ENCODE results near the gene TSPAN31. TPM values are rescaled to one million over a fixed set of nuclear protein-coding genes. Genes with fewer than 3 reads are reported as not detected.

Gene TSPAN31
- total and polyA plus RNA-seq, 2 experiments from 2014 or later: 15.5 to 15.6 TPM

GRCh38 chr12:57782243-57782607 lies 37.4 kb downstream of the TSPAN31 start:
- Mint-ChIP-seq H3K27me3 (ENCODE audit: insufficient read depth, low read depth, poor library complexity) (peaks cover 5% of the 10 kb centered on the region), H3K27ac (no peak overlapping the region), H3K4me1 (peaks cover 4% of the 10 kb centered on the region; the same call in 1 of the 3 replicates), H3K9me3 (no peaks in the 10 kb centered on the region), H3K36me3 (ENCODE audit: low read depth) (peaks cover 23% of the 10 kb centered on the region), H3K4me3 (peak overlapping the region; percentile 100)
- H3K27ac ChIP-seq (ENCODE audit: low read depth): no peak overlapping the region
- no peaks in the 10 kb centered on the region for H3K27me3 ChIP-seq (ENCODE audit: insufficient read depth)
- DNase-seq (ENCODE audit: low spot score) (no peak), ATAC-seq (no peak)
- H4K20me1 ChIP-seq (replicated peaks; ENCODE audit: insufficient read depth): peaks cover 1% of the 10 kb centered on the region
- H3K9me2 ChIP-seq (ENCODE audit: insufficient read depth): no peaks in the 10 kb centered on the region
- peaks cover 5% of the 10 kb centered on the region; the same call in 1 of the 2 replicates for H3K4me1 ChIP-seq (ENCODE audit: insufficient read depth)
- no peak for TF ChIP-seq STAT1 (IDR thresholded peaks at IDR 0.05; ENCODE audit: unreplicated experiment)
- TF ChIP-seq CREB1 (CRISPR knock-in tag; IDR thresholded peaks at IDR 0.05; ENCODE audit: low read depth): no peak
- no peak overlapping the region for H2AFZ ChIP-seq
- H3K36me3 ChIP-seq (ENCODE audit: insufficient read depth): peaks cover 18% of the 10 kb centered on the region; the same call in 1 of the 2 replicates
- H3K4me3 ChIP-seq: peak overlapping the region; percentile 100; the same call in 1 of the 2 replicates
- no peaks in the 10 kb centered on the region for H3F3A ChIP-seq (replicated peaks; ENCODE audit: low read depth)
- H3K4me2 ChIP-seq: no peak overlapping the region
- peaks cover 18% of the 10 kb centered on the region for H3K79me2 ChIP-seq (replicated peaks; ENCODE audit: insufficient read depth)

GRCh38 chr12:57782608-57783465 lies 38.0 kb downstream of the TSPAN31 start, which contains the start of gene TSFM:
Gene TSFM, plus strand, starts transcription at chr12:57782787. Its CDS starts 15 bp downstream, at chr12:57782802.
- H3K4me3 Mint-ChIP-seq: peak within 1 kb of the TSS; percentile 100
- Histone ChIP-seq H4K20me1 (replicated peaks; ENCODE audit: insufficient read depth) (peaks cover 7% of the 10 kb centered on the region), H3F3A (replicated peaks; ENCODE audit: low read depth) (no peaks in the 10 kb centered on the region), H3K27me3 (ENCODE audit: insufficient read depth) (no peaks in the 10 kb centered on the region), H3K9me2 (ENCODE audit: insufficient read depth) (no peaks in the 10 kb centered on the region), H3K27ac (ENCODE audit: low read depth) (0 out of 2 replicates have a peak within 1 kb of the TSS, but pooled peaks have one; percentile 65), H3K36me3 (ENCODE audit: insufficient read depth) (peaks cover 20% of the 10 kb centered on the region; the same call in 1 of the 2 replicates), H3K79me2 (replicated peaks; ENCODE audit: insufficient read depth) (peaks cover 18% of the 10 kb centered on the region), H2AFZ (peak within 1 kb of the TSS; percentile 73), H3K4me3 (peak within 1 kb of the TSS; percentile 100), H3K4me2 (peak within 1 kb of the TSS; percentile 98), H3K4me1 (ENCODE audit: insufficient read depth) (peaks cover 5% of the 10 kb centered on the region; the same call in 1 of the 2 replicates)
- H3K27ac Mint-ChIP-seq: peak within 1 kb of the TSS; percentile 97
- no peaks in the 10 kb centered on the region for H3K9me3 Mint-ChIP-seq
- H3K4me1 Mint-ChIP-seq: peaks cover 4% of the 10 kb centered on the region; the same call in 1 of the 3 replicates
- DNase-seq (ENCODE audit: low spot score) (peak; percentile 99), ATAC-seq (peak; percentile 92)
- H3K36me3 Mint-ChIP-seq (ENCODE audit: low read depth): peaks cover 29% of the 10 kb centered on the region
- H3K27me3 Mint-ChIP-seq (ENCODE audit: insufficient read depth, low read depth, poor library complexity): peaks cover 5% of the 10 kb centered on the region
- no peak for TF ChIP-seq ZNF331 (CRISPR knock-in tag; IDR thresholded peaks at IDR 0.05; ENCODE audit: low read depth)
- TF ChIP-seq CTCF (conservative IDR thresholded peaks at IDR 0.05; ENCODE audit: low read depth in 2 of 2): peak; percentile 80 to 91
- TF ChIP-seq ZNF114 (CRISPR knock-in tag; IDR thresholded peaks at IDR 0.05): no peak
- TF ChIP-seq JUNB (IDR thresholded peaks at IDR 0.05; ENCODE audit: unreplicated experiment): no peak
- peak; percentile 86 for TF ChIP-seq CREB1 (CRISPR knock-in tag; IDR thresholded peaks at IDR 0.05; ENCODE audit: low read depth)
- no peak for TF ChIP-seq NANOG (IDR thresholded peaks at IDR 0.05; ENCODE audit: borderline replicate concordance)
- no peak for TF ChIP-seq EZH2phosphoT487 (IDR thresholded peaks at IDR 0.05; ENCODE audit: unreplicated experiment)
- TF ChIP-seq STAT1 (IDR thresholded peaks at IDR 0.05; ENCODE audit: unreplicated experiment): no peak
- TF ChIP-seq, protein P1, sequence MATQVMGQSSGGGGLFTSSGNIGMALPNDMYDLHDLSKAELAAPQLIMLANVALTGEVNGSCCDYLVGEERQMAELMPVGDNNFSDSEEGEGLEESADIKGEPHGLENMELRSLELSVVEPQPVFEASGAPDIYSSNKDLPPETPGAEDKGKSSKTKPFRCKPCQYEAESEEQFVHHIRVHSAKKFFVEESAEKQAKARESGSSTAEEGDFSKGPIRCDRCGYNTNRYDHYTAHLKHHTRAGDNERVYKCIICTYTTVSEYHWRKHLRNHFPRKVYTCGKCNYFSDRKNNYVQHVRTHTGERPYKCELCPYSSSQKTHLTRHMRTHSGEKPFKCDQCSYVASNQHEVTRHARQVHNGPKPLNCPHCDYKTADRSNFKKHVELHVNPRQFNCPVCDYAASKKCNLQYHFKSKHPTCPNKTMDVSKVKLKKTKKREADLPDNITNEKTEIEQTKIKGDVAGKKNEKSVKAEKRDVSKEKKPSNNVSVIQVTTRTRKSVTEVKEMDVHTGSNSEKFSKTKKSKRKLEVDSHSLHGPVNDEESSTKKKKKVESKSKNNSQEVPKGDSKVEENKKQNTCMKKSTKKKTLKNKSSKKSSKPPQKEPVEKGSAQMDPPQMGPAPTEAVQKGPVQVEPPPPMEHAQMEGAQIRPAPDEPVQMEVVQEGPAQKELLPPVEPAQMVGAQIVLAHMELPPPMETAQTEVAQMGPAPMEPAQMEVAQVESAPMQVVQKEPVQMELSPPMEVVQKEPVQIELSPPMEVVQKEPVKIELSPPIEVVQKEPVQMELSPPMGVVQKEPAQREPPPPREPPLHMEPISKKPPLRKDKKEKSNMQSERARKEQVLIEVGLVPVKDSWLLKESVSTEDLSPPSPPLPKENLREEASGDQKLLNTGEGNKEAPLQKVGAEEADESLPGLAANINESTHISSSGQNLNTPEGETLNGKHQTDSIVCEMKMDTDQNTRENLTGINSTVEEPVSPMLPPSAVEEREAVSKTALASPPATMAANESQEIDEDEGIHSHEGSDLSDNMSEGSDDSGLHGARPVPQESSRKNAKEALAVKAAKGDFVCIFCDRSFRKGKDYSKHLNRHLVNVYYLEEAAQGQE (IDR thresholded peaks at IDR 0.05; ENCODE audit: unreplicated experiment): peak; percentile 19
- TF ChIP-seq POLR2AphosphoS5 (IDR thresholded peaks at IDR 0.05; ENCODE audit: low read depth): peak; percentile 91
- TF ChIP-seq, protein P2, sequence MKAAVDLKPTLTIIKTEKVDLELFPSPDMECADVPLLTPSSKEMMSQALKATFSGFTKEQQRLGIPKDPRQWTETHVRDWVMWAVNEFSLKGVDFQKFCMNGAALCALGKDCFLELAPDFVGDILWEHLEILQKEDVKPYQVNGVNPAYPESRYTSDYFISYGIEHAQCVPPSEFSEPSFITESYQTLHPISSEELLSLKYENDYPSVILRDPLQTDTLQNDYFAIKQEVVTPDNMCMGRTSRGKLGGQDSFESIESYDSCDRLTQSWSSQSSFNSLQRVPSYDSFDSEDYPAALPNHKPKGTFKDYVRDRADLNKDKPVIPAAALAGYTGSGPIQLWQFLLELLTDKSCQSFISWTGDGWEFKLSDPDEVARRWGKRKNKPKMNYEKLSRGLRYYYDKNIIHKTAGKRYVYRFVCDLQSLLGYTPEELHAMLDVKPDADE (IDR thresholded peaks at IDR 0.05): peak; percentile 75
- no peak for TF ChIP-seq EZH2 (IDR thresholded peaks at IDR 0.05; ENCODE audit: low read depth, unreplicated experiment)

Measured in GM23338 (cell line).